Femur (tissue), 1 donor: Measurements from ENCODE around the gene ARL9.
"Not testable (repeated sequence)": the region's sequence is repeated elsewhere in the genome, so short reads cannot be mapped to it uniquely, and the experiment has no call there.

ENCODE experiments used
- DNase-seq: peaks from one replicate; pipeline ENCODE4 v3.0.0-alpha.2; 2017

The ARL9 gene, protein sequence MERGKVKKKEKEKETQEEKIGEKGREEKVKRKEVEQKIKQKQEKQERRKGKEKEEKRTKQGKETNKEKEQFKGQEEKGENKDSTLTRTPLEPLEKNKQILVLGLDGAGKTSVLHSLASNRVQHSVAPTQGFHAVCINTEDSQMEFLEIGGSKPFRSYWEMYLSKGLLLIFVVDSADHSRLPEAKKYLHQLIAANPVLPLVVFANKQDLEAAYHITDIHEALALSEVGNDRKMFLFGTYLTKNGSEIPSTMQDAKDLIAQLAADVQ

DNA sequence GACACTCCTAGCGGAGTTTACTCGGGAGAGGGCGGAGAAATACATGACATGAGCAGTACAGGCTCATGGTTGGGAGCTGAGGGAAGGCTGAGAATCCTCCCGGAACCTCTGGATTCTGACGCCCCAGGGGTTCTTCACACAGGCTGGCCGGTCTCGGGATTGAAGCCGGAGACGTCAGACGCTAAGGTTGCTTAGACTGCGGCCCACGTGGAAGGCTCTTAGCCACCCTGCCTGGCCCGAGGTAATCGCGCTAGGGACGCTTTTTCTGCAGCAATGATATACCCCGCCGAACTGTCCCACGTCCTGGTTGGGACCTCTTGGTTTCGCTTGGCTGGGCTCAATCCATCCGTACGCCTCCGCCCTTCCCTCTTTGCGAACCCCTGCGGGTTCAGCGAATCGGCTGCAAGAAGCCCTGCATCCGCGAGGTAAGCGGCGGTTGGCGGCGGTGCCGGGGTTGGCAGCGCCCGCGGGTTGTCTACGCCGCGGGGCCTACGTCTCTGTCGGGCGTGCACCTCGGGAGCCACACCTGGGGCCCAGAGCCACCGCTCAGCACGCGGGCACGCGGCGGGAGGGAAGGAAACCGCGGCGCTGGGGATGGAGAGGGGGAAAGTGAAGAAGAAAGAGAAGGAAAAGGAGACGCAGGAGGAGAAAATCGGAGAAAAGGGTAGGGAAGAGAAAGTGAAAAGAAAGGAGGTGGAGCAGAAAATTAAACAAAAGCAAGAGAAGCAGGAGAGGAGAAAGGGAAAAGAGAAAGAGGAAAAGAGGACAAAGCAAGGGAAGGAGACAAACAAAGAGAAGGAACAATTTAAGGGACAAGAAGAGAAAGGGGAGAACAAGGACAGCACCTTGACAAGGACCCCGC, at the start of gene ARL9:
TSS of gene ARL9 (plus strand) at position 523 of the 862 bp plus-strand sequence. CDS start at position 595, 72 bp downstream.
- peak; percentile 64 for DNase-seq

DNA sequence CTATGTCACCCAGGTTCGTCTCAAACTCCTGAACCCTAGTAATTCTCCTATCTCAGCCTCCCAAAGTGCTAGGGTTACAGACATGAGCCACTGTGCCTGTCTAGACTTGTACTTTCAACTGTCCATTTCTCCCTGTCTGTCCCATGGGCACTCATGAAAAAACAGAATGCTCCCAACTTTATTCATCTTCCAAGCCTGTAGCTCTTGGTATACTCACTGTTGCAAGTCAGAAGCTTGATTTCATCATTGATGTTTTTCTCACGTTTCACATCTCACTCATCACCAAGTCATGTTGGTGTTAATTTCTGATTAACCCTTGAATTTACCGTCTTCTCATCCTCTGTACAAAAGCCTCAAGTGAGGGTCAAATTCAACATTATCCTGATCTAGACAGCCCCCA, 45.5 kb upstream of the ARL9 start:
- no peak for DNase-seq

DNA sequence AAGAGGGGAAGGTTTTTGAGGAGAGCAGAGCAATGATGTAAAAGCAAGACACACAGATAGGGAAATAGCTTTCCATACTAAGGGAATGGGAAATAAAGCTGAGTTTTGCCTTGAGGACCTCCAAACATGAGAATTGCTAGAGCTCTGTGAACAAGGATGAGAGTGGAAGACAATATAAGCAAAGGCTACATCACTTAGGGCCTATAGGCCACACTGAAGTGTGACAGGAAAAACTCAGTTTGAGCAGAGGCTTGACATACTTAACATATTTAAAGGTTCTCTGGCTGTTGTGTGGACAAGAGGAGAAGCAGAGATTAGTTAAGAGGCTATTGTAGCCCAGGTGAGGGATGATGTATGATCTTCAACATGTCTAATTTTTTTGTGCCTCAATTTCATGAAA, 43.4 kb upstream of the ARL9 start:
- DNase-seq: no peak

DNA sequence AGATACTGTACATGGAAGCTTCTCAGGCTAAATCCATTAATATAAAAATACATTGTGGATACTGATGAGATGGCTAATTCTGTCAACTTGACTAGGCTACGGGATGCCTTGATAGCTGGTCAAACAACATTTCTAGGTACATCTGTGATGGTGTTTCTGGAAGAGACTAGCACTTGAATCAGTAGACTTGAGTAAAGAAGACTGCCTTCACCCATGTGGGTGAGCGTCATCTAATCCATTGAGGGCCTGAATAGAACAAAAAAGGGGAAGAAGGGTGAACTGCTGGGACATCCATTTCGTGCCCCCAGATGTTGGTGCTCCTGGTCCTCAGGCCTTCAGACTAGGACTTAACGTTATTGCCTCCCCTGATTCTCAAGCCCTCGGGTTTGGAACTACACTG, 41.9 kb upstream of the ARL9 start:
- no peak for DNase-seq

DNA sequence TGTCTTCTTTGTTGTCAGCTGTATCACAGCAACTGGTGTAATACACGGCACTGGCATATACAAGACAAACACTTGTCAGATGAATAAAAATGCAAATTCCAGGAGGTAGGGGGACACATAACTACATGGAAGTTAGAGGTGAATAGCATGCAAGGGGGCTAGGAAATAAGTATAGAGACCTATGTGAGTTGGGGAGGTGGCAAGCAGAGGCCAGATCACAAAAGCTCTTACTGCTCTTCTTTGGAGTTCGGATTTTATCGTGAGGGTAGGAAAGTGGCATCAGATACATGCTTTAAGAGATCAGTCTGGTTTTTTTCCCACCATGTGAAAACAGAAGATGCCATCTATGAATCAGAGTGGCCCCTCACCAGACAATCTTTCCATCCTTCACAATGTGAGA, 41.0 kb upstream of the ARL9 start:
- DNase-seq: no peak

DNA sequence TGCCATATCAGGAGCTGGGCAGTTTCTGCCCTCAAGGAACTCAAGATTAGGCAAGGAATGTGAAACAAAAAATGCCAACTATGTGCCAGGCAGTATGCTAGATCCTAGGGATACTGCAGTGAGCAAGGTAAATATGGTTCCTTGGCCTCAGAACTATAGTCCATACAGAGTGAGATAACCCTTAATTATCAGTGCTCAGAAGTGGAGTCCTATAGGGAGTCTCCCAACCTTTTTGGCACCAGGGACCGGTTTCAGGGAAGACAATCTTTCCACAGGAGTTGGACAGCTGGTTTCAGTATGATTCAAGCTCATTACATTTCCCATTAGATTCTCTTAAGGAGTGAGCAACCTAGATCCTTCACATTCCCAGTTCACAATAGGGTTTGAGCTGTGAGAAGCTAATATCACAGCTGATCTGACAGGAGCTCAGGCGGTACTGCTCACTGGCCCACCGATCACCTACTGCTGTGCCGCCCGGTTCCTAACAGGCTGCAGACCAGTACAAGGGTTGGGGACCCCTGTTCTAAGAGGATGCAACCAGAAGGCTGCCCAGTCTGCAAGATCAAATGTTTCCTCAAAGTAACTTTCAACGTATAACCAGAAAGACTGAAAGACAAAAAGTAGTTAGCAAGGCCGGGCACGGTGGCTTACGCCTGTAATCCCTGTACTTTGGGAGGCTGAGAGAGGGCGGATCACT, 39.8 kb upstream of the ARL9 start:
- DNase-seq: no peak

DNA sequence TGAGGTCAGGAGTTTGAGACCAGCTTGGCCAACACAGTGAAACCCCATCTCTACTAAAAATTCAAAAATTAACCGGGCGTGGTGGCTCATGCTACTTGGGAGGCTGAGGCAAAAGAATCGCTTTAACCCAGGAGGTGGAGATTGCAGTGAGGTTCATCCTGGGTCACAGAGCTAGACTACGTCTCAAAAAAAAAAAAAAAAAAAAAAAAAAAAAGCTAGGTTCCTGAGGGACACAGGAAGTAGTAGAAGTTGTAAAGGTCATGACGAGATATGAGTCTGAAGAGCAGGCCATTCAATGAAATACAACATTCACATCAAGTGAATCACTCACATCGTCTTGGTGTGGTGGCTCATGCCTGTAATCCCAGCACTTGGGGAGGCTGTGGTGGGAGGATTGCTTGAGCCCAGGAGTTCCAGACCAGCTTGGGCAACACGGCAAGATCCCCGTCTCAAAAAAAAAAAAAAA, 39.3 kb upstream of the ARL9 start:
- DNase-seq: not testable (repeated sequence)

DNA sequence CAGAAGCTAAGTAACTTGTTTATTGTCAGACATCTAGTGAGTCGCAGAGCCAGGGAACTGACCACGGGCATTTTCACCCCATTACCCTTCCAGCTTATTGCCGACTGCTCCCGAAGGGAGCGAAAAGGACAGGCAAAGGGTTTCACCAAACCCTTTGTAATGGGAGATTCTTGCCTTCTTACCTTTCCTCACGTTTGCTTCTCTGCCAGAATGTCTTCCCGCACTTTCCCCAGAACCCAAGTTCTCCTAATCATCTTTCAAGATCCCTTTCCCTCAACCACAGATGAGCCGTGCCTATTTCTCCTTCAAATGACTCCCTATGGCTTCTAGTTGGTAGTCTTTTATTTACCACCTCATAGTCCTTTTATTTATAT, 38.7 kb upstream of the ARL9 start:
- DNase-seq: no peak

DNA sequence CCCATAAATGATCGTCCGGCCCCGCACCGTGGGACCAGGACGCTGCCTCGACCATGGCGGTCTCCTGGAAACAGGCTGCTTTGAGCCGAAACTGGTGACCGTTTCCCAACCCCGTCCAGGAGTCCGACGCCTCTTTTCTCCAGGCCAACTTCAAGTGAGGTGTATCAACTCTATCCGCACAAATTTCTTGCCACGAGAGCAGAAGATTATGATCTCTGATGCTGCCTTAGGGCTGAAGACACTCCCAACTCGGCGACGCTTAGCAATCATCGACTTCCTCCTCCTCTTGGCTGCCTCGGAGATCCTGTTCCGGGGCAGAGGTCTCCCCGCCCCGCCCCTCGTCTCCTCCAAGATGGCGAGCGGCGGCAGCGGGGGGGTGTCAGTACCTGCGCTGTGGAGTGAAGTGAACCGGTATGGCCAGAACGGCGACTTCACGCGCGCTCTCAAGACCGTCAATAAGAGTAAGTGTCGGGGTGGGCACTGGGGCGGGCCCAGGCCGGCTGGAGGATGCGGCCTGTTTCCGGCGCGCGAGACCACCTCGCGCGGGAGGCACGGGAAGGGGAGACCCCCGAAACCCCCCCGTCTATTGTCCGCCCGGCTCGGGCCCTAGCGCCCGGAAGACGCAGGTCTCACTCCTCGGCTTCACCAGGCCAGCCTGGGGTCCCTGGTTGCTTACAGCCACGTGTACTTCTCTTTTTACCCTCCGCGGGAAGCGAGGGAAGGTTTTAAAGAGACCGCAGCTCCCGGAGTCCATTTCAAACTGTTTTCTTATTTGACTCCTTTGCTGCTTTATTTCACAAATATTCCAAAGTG, 38.1 kb upstream of the ARL9 start, which contains the start of gene SRP72:
TSS of gene SRP72 (plus strand) at position 334 of the 813 bp plus-strand sequence. CDS start at position 353, 19 bp downstream.
- DNase-seq: peak; percentile 94

DNA sequence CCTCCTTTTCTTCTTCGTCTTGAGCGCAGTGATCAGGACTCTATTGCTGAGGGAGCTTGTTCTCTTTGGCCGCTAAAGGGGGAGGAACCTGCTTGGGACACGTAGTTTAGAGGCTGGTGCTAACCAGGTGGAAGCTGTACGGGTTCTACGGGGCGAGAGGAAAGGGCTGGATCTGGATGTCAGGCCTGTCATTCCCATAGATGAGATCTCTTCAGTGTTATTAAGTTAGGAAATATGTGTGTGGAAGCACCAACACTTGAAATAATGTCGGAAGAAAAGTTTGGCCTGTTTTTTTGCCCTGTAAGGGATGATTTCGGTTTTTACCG, 37.5 kb upstream of the ARL9 start:
- peak; percentile 49 for DNase-seq

DNA sequence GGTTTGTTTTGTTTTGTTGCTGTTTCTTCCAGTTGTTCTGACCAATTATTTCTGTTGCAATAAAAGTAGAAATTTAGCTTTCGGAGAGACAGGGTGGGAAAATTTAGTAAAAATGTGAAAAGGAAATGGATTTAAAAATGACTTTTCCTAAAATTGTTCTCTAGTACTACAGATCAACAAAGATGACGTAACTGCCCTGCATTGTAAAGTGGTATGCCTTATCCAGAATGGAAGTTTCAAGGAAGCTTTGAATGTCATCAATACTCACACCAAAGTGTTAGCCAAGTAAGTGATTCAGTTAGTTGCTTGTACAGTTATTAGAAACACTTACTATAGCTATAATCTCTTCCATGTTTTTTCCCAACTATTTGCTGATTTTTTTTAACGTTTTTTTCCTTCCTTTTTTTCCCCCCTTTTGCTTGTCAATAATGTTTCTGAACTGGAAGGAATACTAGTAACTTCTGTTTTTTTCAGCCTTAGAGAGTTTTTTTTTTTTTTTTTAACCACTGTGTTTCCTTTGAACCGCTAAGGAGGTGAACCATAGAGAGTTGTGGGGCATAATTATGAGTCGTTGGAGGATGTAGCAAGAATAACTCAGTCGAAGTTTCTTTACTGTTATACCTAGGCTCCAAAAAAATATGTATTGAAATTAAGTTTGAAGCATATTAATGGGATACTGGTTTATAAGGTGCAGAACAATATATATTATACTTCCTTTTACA, 35.9 kb upstream of the ARL9 start:
- DNase-seq: no peak

DNA sequence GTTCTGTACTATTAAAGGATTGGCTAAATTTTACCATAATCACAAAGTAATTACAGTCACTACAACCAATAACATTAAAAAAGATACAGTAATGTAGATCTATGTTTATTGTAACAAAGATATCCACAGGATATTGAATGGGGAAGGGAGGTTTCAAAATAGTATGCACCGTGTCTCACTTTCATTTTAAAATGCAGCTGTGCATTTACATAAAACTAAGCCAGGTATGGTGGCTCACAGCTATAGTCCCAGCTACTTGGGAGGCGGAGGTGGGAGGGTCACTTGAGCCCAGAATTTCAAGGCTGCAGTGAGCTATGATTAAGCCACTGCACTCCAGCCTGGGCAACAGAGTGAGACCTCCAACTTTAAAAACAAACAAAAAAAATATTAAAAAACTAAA, 29.7 kb upstream of the ARL9 start:
- no peak for DNase-seq

DNA sequence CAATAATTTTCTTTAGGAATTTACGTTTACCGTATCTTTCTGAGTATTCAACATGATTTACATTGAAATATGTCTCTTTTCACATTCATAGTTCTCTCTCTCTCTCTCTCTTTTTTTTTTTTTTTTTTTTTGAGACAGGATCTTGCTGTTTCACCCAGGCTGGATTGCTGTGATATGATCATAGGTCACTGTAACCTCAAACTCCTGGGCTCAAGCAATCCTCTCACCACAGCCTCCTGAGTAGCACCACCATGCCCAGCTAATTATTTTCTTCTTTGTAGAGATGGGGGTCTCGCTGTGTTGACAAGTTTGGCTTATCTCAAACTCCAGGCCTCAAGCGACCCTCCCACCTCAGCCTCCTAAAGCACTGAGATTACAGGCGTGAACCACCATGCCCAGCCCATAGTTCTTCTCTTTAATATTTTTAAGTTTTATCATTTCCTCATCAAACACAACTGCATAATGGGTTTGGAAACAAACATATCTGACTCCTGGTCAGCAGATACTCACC, 28.3 kb upstream of the ARL9 start:
- no peak for DNase-seq

DNA sequence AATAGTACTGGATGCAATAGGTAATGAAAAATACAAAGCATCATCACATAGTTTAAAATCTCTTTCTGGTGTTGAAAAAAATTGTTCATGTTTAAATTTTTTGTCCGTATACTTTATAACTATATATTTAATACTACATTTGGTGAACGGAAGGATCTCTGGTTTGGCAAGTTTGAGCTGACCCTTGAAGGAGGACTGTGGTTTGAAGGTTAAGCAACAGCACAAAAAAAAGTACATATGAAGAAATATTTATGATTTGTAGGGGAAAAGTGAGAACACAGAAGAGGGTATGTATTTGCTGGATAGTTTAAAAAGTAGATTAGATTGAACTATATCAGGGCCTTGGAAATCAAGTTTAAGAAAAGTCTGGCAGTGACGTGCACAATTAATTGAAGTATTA, 24.9 kb upstream of the ARL9 start:
- no peak for DNase-seq

DNA sequence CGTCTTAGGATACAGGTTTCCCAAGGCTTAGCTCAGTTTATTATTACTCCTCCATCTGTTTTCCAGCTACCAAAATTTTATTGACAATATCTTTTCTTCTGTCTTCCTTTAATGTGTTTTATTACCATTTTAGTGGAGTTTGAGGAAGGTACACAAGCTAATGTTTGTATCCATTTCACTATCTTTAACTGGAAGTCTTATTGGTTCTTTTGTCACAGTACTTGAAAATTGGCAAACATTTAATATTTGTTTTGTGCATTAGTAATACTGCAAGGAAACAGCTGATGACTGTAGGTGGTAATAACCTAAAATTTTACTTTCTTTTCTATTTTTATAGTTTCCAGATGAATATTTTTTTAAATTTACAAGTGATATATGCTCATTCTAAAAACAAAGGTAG, 9.3 kb upstream of the ARL9 start:
- no peak for DNase-seq

DNA sequence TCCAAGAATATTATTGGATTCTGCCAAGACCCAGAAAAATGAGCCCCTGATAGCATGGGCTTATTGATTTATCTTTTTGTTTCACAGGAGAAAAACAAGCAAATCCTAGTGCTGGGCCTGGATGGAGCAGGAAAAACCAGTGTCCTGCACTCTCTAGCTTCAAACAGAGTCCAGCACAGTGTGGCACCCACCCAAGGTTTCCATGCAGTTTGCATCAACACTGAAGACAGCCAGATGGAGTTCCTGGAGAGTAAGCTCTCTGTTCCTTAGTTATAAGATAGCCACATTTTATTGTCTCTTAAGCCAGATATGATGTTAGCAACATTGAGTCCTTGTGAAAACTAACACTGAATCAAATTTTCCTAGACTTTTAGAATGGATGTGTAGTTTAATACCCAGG, 5.5 kb downstream of the ARL9 start:
- DNase-seq: peak; percentile 55

DNA sequence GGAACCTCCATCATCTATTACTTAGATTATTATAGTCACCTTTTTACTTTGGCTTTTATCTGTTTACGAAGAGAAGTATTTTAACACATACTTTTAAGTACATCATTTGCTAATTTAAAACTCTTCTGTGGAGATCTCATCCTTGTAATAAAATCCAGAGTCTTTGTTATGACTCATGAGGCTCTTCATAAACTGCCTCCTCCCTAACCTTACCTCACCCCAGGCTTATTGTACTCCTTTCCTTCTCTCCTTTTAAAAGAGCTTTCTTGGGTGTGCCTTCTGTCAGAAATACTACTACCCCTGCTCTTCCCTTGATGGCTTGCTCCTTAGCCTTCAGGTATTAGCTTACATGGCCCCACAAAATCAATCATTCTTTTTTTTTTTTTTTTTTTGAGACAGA, 6.6 kb downstream of the ARL9 start:
- DNase-seq: no peak

DNA sequence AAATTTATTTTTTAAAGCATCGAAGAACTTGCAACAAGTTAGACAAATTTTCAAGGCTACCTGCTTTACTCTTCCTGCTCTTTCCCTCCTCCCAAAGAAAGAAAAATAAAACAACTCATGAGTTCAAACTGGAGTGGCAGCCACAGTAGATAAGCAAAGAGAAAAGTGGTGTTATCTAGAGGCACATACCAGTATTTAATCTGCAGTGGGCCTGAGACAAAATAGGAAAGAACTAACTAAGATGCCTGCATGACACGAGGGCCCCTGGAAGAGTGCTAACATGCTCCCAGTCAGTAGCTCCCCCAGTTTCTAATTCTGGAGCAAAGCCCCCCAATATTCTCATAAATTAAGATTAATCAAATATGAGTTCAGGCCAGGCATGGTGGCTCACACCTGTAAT, 7.9 kb downstream of the ARL9 start:
- no peak for DNase-seq

DNA sequence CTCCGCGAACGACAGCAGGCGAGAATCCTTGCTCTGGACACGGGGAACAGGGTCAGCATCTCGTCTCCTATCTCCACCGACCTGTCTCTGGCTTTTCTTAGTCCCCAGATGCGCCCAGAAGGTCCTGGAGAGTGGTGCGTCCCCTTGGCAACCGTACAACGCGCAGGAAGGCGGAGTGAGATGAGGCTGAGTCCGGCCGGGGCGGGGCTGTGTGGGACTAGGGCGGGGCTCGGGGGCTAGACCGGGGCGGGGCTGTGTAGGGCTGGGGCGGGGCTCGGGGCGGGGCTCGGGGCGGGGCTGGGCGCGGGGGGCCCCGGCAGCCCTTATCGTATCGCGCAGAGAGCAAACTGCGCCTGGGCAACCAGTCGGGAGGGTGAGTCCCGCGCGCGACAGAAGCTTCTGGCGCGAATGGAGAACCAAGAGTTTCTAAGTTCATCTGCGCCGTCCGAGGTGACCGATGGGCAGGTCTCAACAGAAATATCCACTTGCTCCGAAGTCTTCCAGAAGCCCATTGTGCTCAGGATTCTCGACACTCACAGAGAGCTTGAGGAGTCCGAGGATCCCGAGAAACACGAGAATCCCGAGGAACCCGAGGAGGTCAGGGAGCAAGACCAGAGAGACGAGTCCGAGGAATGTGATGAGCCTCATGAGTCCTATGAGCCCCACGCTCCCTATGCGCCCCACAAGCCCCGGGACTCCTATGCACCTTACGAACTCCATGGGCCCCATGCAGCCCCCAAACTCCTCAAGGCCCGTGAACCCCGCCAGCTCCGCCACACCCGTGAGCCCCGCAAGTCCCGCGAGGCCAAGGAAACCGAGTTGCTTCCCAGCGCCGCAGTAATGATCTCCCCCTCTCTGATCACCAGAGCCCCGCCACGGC, 24.9 kb downstream of the ARL9 start:
- DNase-seq: peak; percentile 89

DNA sequence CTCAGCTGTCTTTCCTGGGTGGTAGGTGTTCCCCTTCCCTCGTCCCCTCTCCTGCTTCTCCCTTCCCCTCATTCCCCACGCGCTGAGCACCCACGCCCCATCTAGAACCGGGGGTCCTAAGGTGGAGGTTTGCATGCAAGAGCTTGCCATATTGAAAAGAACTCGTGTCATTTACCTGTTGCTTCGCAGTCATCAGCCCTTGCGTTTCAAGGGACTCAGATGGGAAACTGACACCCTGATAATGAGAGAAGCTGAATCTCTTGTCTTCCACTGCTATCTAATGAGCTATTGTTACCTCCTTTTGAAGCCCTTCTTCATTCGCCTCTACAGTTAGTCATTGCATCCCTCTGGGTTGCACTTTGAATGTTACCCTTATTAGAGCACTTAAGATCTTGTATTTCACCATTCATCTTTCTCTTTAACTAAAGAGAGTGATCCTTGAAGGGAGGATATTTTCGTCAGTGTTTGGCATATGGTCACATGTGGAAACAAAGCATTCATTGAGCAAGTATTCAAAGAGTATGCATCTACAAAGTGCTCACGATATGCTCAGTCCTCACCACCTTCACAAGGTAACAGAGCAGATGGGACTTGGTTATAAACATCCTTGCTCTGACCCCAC, 25.7 kb downstream of the ARL9 start:
- DNase-seq: no peak
